KMS-11 (cell line): Measurements from ENCODE around the gene CPED1.

ENCODE experiments used
- H2AFZ ChIP-seq: fragments of 200-600 bp; sonication (generic); 2 replicates; pipeline ENCODE4 v1.6.1; 2016; ENCODE audit warnings: antibody characterized with exemption, mixed run types, low read depth
- H3K27ac ChIP-seq: fragments of 200-600 bp; sonication (generic); 2 replicates; pipeline ENCODE4 v1.6.1; 2016; ENCODE audit warnings: mild to moderate bottlenecking, mixed run types
- H3K27me3 ChIP-seq: fragments of 200-600 bp; sonication (generic); 2 replicates; pipeline ENCODE4 v1.6.1; 2017; ENCODE audit warnings: mild to moderate bottlenecking, low read depth, mixed run types, moderate library complexity; ENCODE audit not compliant: insufficient read depth
- H3K36me3 ChIP-seq: fragments of 200-600 bp; sonication (generic); 2 replicates; pipeline ENCODE4 v1.6.1; 2017; ENCODE audit warnings: mild to moderate bottlenecking, mixed run types; ENCODE audit not compliant: insufficient read depth
- H3K4me1 ChIP-seq: fragments of 200-600 bp; sonication (generic); 2 replicates; pipeline ENCODE4 v1.6.1; 2016; ENCODE audit warnings: mild to moderate bottlenecking, low read depth, mixed run types; ENCODE audit not compliant: poor library complexity, severe bottlenecking
- H3K4me2 ChIP-seq: fragments of 200-600 bp; sonication (generic); 2 replicates; pipeline ENCODE4 v1.7.0; 2016; ENCODE audit warnings: mild to moderate bottlenecking, mixed run types
- H3K4me3 ChIP-seq: fragments of 200-600 bp; sonication (generic); IDR thresholded peaks from 2 replicates; pipeline ENCODE4 v1.6.1; 2017; ENCODE audit warnings: low read depth, low read length, mixed read lengths; ENCODE audit not compliant: insufficient read depth
- H3K79me2 ChIP-seq: fragments of 200-600 bp; sonication (generic); 2 replicates; pipeline ENCODE4 v1.6.1; 2016; ENCODE audit warnings: low read depth, mixed run types; ENCODE audit not compliant: insufficient read depth
- H3K9ac ChIP-seq: fragments of 200-600 bp; sonication (generic); 2 replicates; pipeline ENCODE4 v1.6.1; 2016; ENCODE audit warnings: mild to moderate bottlenecking, mixed run types
- H4K20me1 ChIP-seq: fragments of 200-600 bp; sonication (generic); 2 replicates; pipeline ENCODE4 v1.6.1; 2016; ENCODE audit warnings: mild to moderate bottlenecking, mixed run types; ENCODE audit not compliant: insufficient read depth
- TF ChIP-seq, protein P1 (sequence below): fragments of 200-600 bp; sonication (generic); conservative IDR thresholded peaks from 2 replicates; pipeline ENCODE4 v1.6.1; 2017; ENCODE audit warnings: low read depth, mild to moderate bottlenecking, antibody characterized with exemption, low read length, moderate library complexity, mixed read lengths

Gene CPED1

DNA sequence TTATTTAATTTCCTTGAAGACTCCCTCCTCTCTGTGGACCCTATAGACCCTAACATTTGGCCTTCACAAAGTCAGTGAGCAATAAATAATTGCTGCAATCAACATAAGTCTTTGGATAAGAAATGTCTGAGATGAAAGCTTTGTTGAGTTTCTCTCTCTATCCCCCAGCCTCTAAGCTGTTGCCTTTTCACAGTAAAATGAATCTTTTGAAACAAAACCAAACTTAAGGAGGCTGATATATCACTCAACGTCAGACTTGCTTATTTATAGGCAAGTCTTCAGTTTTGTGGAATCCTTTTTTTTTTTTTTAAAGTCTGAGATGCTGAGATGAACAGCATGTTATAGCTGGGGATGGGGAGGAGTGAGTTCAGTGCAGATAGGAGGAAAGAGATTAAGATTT is 10.0 kb downstream of the CPED1 start:
- TF ChIP-seq, protein P1, sequence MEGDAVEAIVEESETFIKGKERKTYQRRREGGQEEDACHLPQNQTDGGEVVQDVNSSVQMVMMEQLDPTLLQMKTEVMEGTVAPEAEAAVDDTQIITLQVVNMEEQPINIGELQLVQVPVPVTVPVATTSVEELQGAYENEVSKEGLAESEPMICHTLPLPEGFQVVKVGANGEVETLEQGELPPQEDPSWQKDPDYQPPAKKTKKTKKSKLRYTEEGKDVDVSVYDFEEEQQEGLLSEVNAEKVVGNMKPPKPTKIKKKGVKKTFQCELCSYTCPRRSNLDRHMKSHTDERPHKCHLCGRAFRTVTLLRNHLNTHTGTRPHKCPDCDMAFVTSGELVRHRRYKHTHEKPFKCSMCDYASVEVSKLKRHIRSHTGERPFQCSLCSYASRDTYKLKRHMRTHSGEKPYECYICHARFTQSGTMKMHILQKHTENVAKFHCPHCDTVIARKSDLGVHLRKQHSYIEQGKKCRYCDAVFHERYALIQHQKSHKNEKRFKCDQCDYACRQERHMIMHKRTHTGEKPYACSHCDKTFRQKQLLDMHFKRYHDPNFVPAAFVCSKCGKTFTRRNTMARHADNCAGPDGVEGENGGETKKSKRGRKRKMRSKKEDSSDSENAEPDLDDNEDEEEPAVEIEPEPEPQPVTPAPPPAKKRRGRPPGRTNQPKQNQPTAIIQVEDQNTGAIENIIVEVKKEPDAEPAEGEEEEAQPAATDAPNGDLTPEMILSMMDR: no peak
- no peaks in the 10 kb centered on the region for H3K27me3 ChIP-seq
- H3K9ac ChIP-seq: no peak overlapping the region
- H3K4me1 ChIP-seq: peaks cover 66% of the 10 kb centered on the region
- H3K36me3 ChIP-seq: no peaks in the 10 kb centered on the region
- H3K4me2 ChIP-seq: peak overlapping the region; percentile 53
- H4K20me1 ChIP-seq: no peaks in the 10 kb centered on the region
- no peak overlapping the region for H2AFZ ChIP-seq
- no peak overlapping the region for H3K4me3 ChIP-seq
- no peaks in the 10 kb centered on the region for H3K79me2 ChIP-seq
- peak overlapping the region; percentile 31 for H3K27ac ChIP-seq

DNA sequence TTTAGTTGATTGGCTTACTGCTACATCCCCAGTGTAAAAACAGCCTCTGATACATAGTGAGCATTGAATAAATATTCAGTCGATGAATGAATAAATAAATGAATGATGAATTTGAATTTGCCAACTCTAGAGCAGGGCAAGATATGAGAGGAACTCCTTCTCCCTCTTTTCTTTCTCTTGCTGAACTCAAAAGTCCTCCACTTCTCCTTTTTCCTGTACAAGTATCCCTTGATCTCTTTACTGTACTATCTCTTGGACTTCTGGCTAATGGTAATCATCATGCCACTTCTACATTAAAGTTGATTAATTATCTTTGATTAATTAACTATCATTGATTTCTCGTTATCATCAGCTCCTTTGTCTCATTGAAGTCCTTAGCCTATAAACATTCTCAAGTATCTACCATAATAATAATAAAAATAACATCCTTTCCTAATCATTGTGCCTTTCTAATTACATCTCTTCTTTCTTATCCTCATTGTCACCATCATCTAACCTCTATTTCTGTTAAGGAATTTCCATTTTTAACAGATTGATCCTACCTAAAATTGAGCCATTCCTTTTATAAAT is 10.6 kb downstream of the CPED1 start:
- no peaks in the 10 kb centered on the region for H3K27me3 ChIP-seq
- no peaks in the 10 kb centered on the region for H3K36me3 ChIP-seq
- H3K79me2 ChIP-seq: no peaks in the 10 kb centered on the region
- H3K4me1 ChIP-seq: peaks cover 60% of the 10 kb centered on the region
- no peak overlapping the region for H3K9ac ChIP-seq
- no peaks in the 10 kb centered on the region for H4K20me1 ChIP-seq
- TF ChIP-seq, protein P1: no peak
- H3K4me2 ChIP-seq: peak overlapping the region; percentile 53
- no peak overlapping the region for H3K4me3 ChIP-seq
- H2AFZ ChIP-seq: no peak overlapping the region
- no peak overlapping the region; the same call in 1 of the 2 replicates for H3K27ac ChIP-seq

DNA sequence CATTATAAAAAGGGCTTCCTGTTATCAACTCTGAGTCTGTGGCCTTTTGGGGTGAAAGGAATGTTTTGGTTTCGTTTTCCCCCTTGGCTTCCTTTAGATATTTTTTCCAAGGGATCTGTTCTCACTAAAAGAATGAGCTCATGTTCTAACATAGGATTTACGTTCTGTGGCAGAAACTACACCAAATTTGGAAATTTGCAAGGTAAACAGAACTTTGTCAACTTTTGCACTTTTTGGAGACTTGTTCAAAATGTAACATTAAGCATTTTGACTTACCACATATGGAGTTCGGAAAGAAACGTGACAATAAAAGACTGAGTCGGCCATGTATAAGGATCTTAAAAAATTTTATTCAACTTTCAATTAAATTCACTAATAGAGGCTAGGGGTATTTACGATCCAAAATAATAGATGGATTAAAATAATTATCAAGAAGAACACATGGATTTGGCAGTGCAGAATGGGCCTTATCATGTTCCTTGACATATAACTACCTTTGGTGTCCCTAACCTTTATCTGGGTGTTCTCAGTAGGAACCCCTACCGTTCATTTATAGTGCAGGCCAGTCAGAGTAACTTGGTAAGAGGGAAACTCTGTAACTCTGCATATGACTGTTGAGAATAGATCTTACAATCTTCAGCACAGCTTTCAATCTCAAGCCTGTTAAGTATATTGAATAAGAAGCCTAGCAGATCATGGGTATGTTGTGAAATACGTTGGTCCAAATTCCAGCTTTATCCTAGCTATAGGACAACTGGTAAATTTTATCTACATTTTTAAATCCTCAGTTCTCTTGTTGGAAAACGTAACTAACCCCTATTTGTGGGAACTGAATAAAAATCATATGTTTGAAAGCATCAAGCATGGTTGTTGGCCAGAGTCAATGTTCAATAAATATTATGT is 11.8 kb downstream of the CPED1 start:
- Histone ChIP-seq H3K4me2 (peak overlapping the region; percentile 53), H2AFZ (no peak overlapping the region), H3K4me1 (peaks cover 53% of the 10 kb centered on the region)

DNA sequence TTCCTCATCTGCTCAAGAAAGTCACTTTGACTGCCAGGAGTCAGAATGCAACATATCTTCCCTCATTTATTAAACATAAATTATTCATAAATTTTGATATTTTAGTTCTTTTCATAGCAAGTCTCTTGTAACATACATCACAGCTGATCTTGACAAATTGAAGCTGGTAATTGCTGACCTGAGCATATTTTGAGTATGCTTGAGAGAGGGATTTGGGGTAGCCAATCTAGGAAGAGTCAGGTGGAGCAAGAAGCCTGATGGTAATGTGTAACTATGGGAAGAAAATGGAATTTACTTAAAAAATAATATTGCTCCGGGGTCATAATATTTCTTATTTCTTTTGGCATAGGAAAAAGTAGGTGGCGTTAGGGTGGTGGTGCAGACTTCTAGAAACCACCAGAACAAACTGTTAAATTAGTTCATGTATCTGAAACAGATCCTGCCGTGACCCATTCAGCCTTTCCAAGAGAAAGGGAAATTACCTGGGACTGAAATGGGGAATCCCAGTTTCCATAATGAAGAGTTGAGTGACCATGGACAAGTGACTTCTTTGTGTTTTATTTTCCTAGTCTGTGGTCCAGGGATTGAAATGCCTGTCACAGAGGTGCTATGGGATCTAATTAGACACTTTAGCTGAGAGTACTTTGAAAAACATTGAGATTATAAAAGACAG is 12.9 kb downstream of the CPED1 start:
- Histone ChIP-seq H3K79me2 (no peaks in the 10 kb centered on the region), H4K20me1 (no peaks in the 10 kb centered on the region), H3K9ac (no peak overlapping the region), H3K4me3 (no peak overlapping the region), H2AFZ (no peak overlapping the region), H3K27ac (no peak overlapping the region), H3K36me3 (no peaks in the 10 kb centered on the region), H3K4me1 (peaks cover 42% of the 10 kb centered on the region), H3K27me3 (no peaks in the 10 kb centered on the region), H3K4me2 (no peak overlapping the region)
- TF ChIP-seq, protein P1: no peak

More for the DNA sequence above, 11.8 kb downstream of the CPED1 start:
- H3K36me3 ChIP-seq: no peaks in the 10 kb centered on the region
- TF ChIP-seq, protein P1: no peak
- H3K4me3 ChIP-seq: no peak overlapping the region
- H3K79me2 ChIP-seq: no peaks in the 10 kb centered on the region
- H4K20me1 ChIP-seq: no peaks in the 10 kb centered on the region
- no peaks in the 10 kb centered on the region for H3K27me3 ChIP-seq
- H3K9ac ChIP-seq: no peak overlapping the region
- no peak overlapping the region for H3K27ac ChIP-seq
